GM21825 (cell line): ENCODE measurements around the gene NCOA3.

Source experiments
- ATAC-seq: cut with Tn5 transposase; IDR thresholded peaks from one replicate; pipeline ENCODE4 v1.9.1; 2021; ENCODE audit warnings: mild to moderate bottlenecking, moderate library complexity; ENCODE audit not compliant: unreplicated experiment

The NCOA3 gene

DNA sequence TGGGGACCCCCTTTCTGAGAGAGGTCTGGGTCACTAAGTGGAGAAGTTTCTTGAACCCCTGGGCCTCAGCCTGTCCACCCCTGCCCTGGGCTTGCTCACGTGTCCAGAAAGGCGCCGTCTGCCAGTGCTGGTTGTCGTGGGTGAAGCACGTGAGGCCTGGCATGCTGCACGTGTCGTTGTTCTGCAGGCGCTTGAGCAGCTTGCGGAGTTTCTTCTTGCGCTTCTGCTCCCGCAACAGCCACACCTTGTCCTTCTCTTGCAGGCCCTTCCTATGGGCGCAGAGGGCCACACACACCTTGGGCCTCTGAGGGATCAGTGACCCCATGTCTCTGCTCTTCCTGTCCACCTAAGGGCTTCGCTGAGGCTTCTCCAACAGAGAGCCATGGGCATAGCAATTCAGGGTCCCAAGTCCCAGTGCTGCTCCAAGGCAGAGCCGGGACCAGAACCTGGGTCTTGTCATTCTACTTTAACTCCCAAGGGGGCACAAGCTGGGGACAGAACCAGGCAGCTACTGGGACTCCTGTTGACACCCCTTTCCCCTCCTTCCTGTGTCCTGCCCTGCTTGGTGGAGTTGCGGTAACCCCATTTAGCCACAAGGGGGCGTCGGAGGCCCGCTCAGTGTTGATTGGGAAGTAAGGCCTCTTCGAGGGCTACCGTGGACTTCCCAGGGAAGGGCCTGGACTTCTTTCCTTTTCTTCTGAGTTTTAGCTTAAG is 161.8 kb downstream of the NCOA3 start:
- ATAC-seq, result peak; percentile 51

GRCh38 chr20:47664068-47664437 is 162.4 kb downstream of the NCOA3 start:
- no peak for ATAC-seq

GRCh38 chr20:47664744-47665143 is 163.1 kb downstream of the NCOA3 start:
- ATAC-seq, result no peak

GRCh38 chr20:47665221-47665991 is 163.7 kb downstream of the NCOA3 start:
- ATAC-seq, result no peak

- ATAC-seq, result no peak
Measured at GRCh38 chr20:47666304-47666703, 164.6 kb downstream of the NCOA3 start.

GRCh38 chr20:47667086-47667485 is 165.4 kb downstream of the NCOA3 start:
- no peak for ATAC-seq

- ATAC-seq, result no peak
Measured at GRCh38 chr20:47667531-47668312, 166.0 kb downstream of the NCOA3 start.

GRCh38 chr20:47668313-47669151 is 166.8 kb downstream of the NCOA3 start:
- ATAC-seq, result no peak

GRCh38 chr20:47669152-47669425 is 167.4 kb downstream of the NCOA3 start:
- ATAC-seq, result no peak

GRCh38 chr20:47669489-47669888 is 167.8 kb downstream of the NCOA3 start:
- no peak for ATAC-seq

- ATAC-seq, result no peak
Measured at GRCh38 chr20:47669927-47670890, 168.5 kb downstream of the NCOA3 start.

DNA sequence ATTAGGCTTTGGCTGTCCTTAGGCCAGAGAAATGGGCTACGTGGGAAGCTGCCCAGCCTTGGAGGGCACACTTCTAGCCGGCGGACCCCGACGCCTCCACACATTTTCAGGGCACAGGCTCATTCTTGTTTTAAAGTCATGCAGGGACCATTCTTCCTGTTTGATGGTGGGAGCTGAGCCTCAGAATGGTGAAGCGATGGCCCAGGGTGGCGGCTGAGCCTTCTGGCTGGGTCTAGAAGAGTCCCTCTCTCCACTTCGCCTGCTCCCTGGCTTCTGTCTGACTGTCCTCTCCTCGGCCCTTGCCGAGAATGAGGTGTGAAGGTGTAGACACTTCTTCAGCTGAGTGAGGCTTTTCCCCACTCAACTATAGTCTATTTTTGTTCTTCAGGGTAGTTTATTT is 169.2 kb downstream of the NCOA3 start:
- ATAC-seq, result no peak

DNA sequence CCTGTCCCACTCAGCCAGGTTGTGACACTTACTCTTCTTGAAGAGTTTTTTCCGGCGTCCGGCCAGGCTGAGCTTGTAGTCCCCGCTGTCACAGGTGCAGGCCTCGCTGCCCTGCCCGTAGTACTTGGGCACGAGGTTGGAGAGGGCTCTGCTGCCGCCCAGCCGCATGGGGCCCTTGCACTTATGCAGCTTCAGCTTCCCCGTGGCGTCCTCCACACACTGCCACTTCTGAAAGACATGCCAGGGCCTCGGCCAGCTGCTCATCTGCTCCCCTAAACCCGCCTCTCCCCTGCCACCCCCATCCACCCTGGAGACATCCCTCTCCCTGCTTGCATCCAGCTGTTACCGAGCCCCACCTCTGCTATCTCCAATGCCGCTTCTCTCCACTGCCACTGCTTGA is 170.5 kb downstream of the NCOA3 start:
- ATAC-seq, result no peak

DNA sequence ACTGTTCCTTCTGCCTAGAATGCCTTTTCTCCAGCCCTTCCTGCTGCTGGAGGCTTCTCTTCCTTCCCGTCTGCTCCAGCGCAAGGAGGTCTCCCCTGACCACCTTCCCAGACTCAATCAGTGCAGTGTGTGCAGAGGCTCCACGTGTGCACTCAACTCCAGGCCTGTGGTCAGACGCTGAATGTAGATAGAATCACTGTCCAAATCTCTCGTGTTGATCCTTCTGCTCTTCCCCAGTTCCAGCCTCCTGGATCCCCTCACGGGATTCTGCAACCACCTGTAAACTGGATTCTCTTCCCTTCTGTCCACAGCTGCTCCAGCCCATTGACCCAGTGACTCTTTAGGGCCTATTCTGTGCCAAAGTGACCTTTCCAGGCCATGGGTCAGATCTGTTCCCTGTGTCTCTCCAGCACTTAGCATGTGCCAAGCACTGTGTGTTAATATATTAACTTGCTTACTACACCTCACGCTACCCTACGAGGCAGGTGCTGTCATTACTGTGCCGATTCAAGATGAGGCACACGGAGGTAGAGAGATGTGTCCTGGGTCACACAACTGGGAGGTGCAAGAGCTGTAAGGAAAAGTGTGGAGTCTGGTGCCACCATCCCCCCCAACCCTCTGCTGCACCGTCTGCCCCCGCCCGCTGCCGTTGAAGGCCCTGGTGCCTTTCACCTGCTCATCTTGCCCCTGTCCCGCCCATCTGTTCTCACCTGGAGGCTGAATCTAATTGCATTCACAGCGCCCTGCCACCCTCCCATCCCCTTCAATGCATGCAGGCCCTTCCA is 171.4 kb downstream of the NCOA3 start:
- no peak for ATAC-seq

- no peak for ATAC-seq
Measured at GRCh38 chr20:47673671-47673955, 171.9 kb downstream of the NCOA3 start.

DNA sequence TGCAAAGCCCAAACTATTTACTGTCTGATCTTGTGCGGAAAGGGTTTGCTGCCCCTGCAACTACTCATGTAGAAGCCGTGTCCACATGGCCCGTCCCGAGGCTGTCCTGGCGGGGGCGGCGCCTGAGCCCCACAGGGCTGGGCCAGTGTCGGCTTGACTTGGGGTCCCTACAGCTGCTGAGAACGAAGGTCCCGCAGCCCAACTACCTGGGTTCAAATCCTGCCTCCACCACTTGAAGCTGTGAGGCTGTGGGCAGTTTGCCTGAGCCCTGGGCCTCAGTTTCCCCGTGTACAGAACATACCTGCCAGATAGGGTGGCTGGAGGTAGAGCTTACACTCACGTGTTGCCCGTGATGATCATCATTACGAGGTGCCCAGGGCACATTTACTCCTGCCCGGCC is 172.5 kb downstream of the NCOA3 start:
- no peak for ATAC-seq

DNA sequence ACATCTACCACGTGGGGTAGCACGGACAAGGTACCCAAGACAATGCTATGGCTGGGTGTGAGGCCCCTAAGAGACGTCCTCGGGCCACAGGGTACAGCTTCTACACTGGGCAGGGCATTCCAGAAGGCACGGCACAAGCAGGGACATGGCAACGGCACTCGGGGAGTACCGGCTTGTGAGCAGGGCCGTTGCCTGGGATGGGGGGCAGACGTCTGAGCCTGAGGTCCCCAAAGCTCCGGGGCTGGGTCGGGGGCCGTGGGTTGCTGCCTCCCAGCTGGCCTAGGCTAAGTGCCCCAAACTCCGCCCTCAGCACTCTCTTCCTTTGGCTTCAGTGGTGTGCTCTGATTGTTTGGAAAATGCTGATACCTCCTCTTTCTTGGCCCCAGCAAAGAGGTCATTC is 173.0 kb downstream of the NCOA3 start:
- ATAC-seq, result no peak

GRCh38 chr20:47675190-47676142 is 173.8 kb downstream of the NCOA3 start:
- ATAC-seq, result no peak
